DOHH2 (cell line): Measurements from ENCODE around the gene SLC29A1.

ENCODE experiments used
- H3F3A ChIP-seq: fragments of 200-600 bp; sonication (generic), shearing (Covaris generic); 2 replicates; pipeline ENCODE4 v1.6.0; 2016; ENCODE audit warnings: antibody characterized with exemption, mild to moderate bottlenecking; ENCODE audit not compliant: control insufficient read depth, insufficient read depth
- H3K27ac ChIP-seq: fragments of 200-600 bp; sonication (generic); 2 replicates; pipeline ENCODE4 v1.5.1; 2014; ENCODE audit warnings: low read depth, mild to moderate bottlenecking, low read length, moderate library complexity
- H3K27me3 ChIP-seq: fragments of 200-600 bp; sonication (generic); 2 replicates; pipeline ENCODE4 v1.6.1; 2014; ENCODE audit warnings: mild to moderate bottlenecking, low read length, mixed read lengths; ENCODE audit not compliant: control insufficient read depth
- H3K36me3 ChIP-seq: fragments of 200-600 bp; sonication (generic); 2 replicates; pipeline ENCODE4 v1.6.1; 2014; ENCODE audit warnings: mild to moderate bottlenecking, low read length, moderate library complexity, mixed read lengths; ENCODE audit not compliant: control insufficient read depth
- H3K4me1 ChIP-seq: fragments of 200-600 bp; sonication (generic); 2 replicates; pipeline ENCODE4 v1.6.1; 2014; ENCODE audit warnings: mild to moderate bottlenecking, low read length, mixed read lengths; ENCODE audit not compliant: control insufficient read depth
- H3K4me2 ChIP-seq: fragments of 200-600 bp; sonication (generic); 2 replicates; pipeline ENCODE4 v1.6.0; 2014; ENCODE audit warnings: mild to moderate bottlenecking, low read length, moderate library complexity
- H3K4me3 ChIP-seq: fragments of 200-600 bp; sonication (generic); 2 replicates; pipeline ENCODE4 v1.5.1; 2014; ENCODE audit warnings: mild to moderate bottlenecking, low read length, mixed read lengths
- H3K79me2 ChIP-seq: fragments of 200-600 bp; sonication (generic); 2 replicates; pipeline ENCODE4 v1.6.1; 2014; ENCODE audit warnings: mild to moderate bottlenecking, low read length, mixed read lengths; ENCODE audit not compliant: control insufficient read depth
- H3K9me2 ChIP-seq: fragments of 200-600 bp; sonication (generic); replicated peaks from 2 replicates; pipeline ENCODE4 v1.6.1; 2014; ENCODE audit warnings: mild to moderate bottlenecking, low read length, mixed read lengths; ENCODE audit not compliant: control insufficient read depth
- H3K9me3 ChIP-seq: fragments of 200-600 bp; sonication (generic); 2 replicates; pipeline ENCODE4 v1.6.1; 2014; ENCODE audit warnings: antibody characterized with exemption, low read length, mixed read lengths; ENCODE audit not compliant: control insufficient read depth, insufficient read depth
- H4K20me1 ChIP-seq: fragments of 200-600 bp; sonication (generic); 2 replicates; pipeline ENCODE4 v1.6.0; 2014; ENCODE audit warnings: low read depth, mild to moderate bottlenecking, antibody characterized with exemption, low read length, moderate library complexity; ENCODE audit not compliant: control insufficient read depth, insufficient read depth
- CTCF ChIP-seq: fragments of 200-600 bp; sonication (generic); IDR thresholded peaks from one replicate; pipeline ENCODE4 v1.5.1; 2014; ENCODE audit warnings: antibody characterized with exemption, mild to moderate bottlenecking, low read depth, low read length; ENCODE audit not compliant: poor library complexity, severe bottlenecking
- EZH2phosphoT487 ChIP-seq: fragments of 200-600 bp; sonication (generic); IDR thresholded peaks from 2 replicates; pipeline ENCODE4 v1.6.1; 2017; ENCODE audit warnings: borderline replicate concordance, mild to moderate bottlenecking, antibody characterized with exemption, low read length, moderate library complexity, mixed read lengths

The SLC29A1 gene

GRCh38 chr6:44186635-44187025 is 36.8 kb upstream of the SLC29A1 start:
- H3K9me2 ChIP-seq, result no peaks in the 10 kb centered on the region

GRCh38 chr6:44188819-44189218 is 34.6 kb upstream of the SLC29A1 start:
- Histone ChIP-seq H3K4me1 (peaks cover 32% of the 10 kb centered on the region), H3K9me3 (no peaks in the 10 kb centered on the region), H3K27ac (no peak overlapping the region), H3K9me2 (no peaks in the 10 kb centered on the region), H3F3A (no peaks in the 10 kb centered on the region; the same call in 1 of the 2 replicates), H3K4me2 (no peak overlapping the region), H4K20me1 (no peaks in the 10 kb centered on the region), H3K36me3 (no peaks in the 10 kb centered on the region), H3K79me2 (no peaks in the 10 kb centered on the region), H3K4me3 (no peak overlapping the region), H3K27me3 (peaks cover 13% of the 10 kb centered on the region)
- TF ChIP-seq CTCF (no peak), EZH2phosphoT487 (no peak)

More at GRCh38 chr6:44186635-44187025, 36.8 kb upstream of the SLC29A1 start:
- Histone ChIP-seq H3K4me2 (no peak overlapping the region), H3K9me3 (no peaks in the 10 kb centered on the region), H3K36me3 (no peaks in the 10 kb centered on the region), H3K79me2 (no peaks in the 10 kb centered on the region), H4K20me1 (no peaks in the 10 kb centered on the region), H3K27ac (no peak overlapping the region), H3K4me1 (peaks cover 23% of the 10 kb centered on the region), H3F3A (no peaks in the 10 kb centered on the region; the same call in 1 of the 2 replicates), H3K27me3 (peaks cover 11% of the 10 kb centered on the region; the same call in 1 of the 2 replicates), H3K4me3 (no peak overlapping the region)
- no peak for TF ChIP-seq CTCF
- TF ChIP-seq EZH2phosphoT487, result no peak

GRCh38 chr6:44189257-44189656 is 34.1 kb upstream of the SLC29A1 start:
- Histone ChIP-seq H3K4me2 (no peak overlapping the region), H3K4me3 (no peak overlapping the region), H3F3A (no peaks in the 10 kb centered on the region; the same call in 1 of the 2 replicates), H3K36me3 (no peaks in the 10 kb centered on the region), H3K27ac (no peak overlapping the region), H3K79me2 (no peaks in the 10 kb centered on the region), H3K9me2 (no peaks in the 10 kb centered on the region), H3K27me3 (peaks cover 13% of the 10 kb centered on the region), H4K20me1 (no peaks in the 10 kb centered on the region), H3K9me3 (no peaks in the 10 kb centered on the region), H3K4me1 (peaks cover 32% of the 10 kb centered on the region)
- TF ChIP-seq EZH2phosphoT487, result no peak

- Histone ChIP-seq H3K4me2 (peak overlapping the region; percentile 42; the same call in 1 of the 2 replicates), H4K20me1 (no peaks in the 10 kb centered on the region)
Observed at GRCh38 chr6:44190715-44191114, 32.7 kb upstream of the SLC29A1 start.

More at GRCh38 chr6:44190715-44191114, 32.7 kb upstream of the SLC29A1 start:
- H3K4me1 ChIP-seq, result peaks cover 32% of the 10 kb centered on the region
- no peaks in the 10 kb centered on the region for H3K36me3 ChIP-seq
- no peaks in the 10 kb centered on the region; the same call in 1 of the 2 replicates for H3F3A ChIP-seq
- TF ChIP-seq CTCF, result no peak
- TF ChIP-seq EZH2phosphoT487, result no peak
- no peaks in the 10 kb centered on the region for H3K9me2 ChIP-seq
- H3K4me3 ChIP-seq, result no peak overlapping the region
- peaks cover 13% of the 10 kb centered on the region for H3K27me3 ChIP-seq
- H3K79me2 ChIP-seq, result no peaks in the 10 kb centered on the region
- no peaks in the 10 kb centered on the region for H3K9me3 ChIP-seq
- no peak overlapping the region for H3K27ac ChIP-seq
